Neural cell (in vitro differentiated cells): Measurements from ENCODE around the gene SEC16A.

Experiments used
- EP300 ChIP-seq: fragments of 450-650 bp; conservative IDR thresholded peaks from 2 replicates; pipeline ENCODE4 v1.6.1; 2014; ENCODE audit warnings: antibody characterized with exemption, mild to moderate bottlenecking, moderate library complexity; ENCODE audit not compliant: poor library complexity, severe bottlenecking
- EZH2 ChIP-seq: fragments of 200-600, 300-800 bp; shearing (Covaris generic), sonication (generic); IDR thresholded peaks from 2 replicates; pipeline ENCODE4 v1.6.1; 2014; ENCODE audit warnings: antibody characterized with exemption, low read length, borderline replicate concordance, mild to moderate bottlenecking; ENCODE audit not compliant: insufficient read depth, poor library complexity, severe bottlenecking
- RAD21 ChIP-seq: fragments of 450-650 bp; conservative IDR thresholded peaks from 2 replicates; pipeline ENCODE4 v1.6.1; 2014; ENCODE audit warnings: antibody characterized with exemption, mild to moderate bottlenecking, moderate library complexity
- TAF1 ChIP-seq: IDR thresholded peaks from 2 replicates; pipeline ENCODE4 v1.6.1; 2012; ENCODE audit warnings: low read depth
- TF ChIP-seq, protein P1 (sequence below): fragments of 450-650 bp; IDR thresholded peaks from 2 replicates; pipeline ENCODE4 v1.5.1; 2014; ENCODE audit warnings: antibody characterized with exemption, mild to moderate bottlenecking, moderate library complexity; ENCODE audit not compliant: poor library complexity, severe bottlenecking
- TF ChIP-seq, protein P2 (sequence below): IDR thresholded peaks from 2 replicates; pipeline ENCODE4 v1.6.1; 2012; ENCODE audit warnings: borderline replicate concordance

DNA sequence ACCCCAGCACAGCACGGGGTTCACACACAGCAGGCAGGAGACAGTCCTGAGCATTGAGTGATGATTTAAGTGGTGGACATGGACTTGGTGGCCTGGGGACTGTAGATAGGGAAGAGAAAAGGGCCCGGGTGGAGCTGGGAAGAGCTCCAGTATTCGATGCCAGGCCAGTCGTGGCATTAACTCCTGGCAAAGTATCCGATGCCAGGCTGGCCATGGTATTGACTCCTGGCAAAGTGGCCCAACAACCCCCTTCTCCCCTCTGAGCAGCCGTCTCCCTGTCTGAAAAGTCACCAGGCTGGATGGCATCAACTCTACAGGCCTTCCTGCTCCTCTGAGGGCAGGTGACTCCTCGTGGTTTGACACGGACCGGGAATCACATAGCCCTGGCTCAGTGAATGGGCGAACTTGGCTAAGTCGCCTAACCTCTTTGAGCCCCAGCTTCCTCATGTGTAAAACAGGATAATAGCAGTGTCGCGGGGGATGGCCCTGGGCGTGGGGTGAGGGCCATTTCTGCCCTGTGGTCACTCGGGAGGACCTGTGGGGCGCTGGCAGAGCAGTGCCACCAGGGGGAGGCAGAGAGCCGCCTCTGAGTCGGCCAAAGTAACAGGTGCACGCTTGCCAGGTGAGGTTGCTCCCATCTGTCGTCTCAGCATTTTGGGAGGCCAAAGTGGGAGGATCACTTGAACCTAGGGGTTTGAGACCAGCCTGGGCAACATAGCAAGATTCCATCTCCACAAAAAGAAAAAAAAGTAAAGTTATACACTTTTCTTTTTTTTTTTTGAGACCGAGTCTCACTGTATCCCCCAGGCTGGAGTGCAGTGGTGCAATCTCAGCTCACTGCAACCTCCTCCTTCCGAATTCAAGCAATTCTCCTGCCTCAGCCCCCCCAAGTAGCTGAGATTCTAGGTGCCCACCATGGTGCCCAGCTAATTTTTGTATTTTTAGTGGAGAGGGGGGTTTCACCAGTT lies 5.7 kb upstream of the SEC16A start:
- TF ChIP-seq EZH2 (no peak), EP300 (no peak), RAD21 (peak; percentile 96), TAF1 (no peak)
- TF ChIP-seq, protein P1, sequence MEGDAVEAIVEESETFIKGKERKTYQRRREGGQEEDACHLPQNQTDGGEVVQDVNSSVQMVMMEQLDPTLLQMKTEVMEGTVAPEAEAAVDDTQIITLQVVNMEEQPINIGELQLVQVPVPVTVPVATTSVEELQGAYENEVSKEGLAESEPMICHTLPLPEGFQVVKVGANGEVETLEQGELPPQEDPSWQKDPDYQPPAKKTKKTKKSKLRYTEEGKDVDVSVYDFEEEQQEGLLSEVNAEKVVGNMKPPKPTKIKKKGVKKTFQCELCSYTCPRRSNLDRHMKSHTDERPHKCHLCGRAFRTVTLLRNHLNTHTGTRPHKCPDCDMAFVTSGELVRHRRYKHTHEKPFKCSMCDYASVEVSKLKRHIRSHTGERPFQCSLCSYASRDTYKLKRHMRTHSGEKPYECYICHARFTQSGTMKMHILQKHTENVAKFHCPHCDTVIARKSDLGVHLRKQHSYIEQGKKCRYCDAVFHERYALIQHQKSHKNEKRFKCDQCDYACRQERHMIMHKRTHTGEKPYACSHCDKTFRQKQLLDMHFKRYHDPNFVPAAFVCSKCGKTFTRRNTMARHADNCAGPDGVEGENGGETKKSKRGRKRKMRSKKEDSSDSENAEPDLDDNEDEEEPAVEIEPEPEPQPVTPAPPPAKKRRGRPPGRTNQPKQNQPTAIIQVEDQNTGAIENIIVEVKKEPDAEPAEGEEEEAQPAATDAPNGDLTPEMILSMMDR: peak; percentile 97
- TF ChIP-seq, protein P2, sequence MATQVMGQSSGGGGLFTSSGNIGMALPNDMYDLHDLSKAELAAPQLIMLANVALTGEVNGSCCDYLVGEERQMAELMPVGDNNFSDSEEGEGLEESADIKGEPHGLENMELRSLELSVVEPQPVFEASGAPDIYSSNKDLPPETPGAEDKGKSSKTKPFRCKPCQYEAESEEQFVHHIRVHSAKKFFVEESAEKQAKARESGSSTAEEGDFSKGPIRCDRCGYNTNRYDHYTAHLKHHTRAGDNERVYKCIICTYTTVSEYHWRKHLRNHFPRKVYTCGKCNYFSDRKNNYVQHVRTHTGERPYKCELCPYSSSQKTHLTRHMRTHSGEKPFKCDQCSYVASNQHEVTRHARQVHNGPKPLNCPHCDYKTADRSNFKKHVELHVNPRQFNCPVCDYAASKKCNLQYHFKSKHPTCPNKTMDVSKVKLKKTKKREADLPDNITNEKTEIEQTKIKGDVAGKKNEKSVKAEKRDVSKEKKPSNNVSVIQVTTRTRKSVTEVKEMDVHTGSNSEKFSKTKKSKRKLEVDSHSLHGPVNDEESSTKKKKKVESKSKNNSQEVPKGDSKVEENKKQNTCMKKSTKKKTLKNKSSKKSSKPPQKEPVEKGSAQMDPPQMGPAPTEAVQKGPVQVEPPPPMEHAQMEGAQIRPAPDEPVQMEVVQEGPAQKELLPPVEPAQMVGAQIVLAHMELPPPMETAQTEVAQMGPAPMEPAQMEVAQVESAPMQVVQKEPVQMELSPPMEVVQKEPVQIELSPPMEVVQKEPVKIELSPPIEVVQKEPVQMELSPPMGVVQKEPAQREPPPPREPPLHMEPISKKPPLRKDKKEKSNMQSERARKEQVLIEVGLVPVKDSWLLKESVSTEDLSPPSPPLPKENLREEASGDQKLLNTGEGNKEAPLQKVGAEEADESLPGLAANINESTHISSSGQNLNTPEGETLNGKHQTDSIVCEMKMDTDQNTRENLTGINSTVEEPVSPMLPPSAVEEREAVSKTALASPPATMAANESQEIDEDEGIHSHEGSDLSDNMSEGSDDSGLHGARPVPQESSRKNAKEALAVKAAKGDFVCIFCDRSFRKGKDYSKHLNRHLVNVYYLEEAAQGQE: no peak
